ENCODE results near the gene DAP.

GRCh38 chr5:10671041-10672008 lies 89.7 kb downstream of the DAP start:
- no peak for TF ChIP-seq TAF1 (IDR thresholded peaks at IDR 0.05; ENCODE audit: borderline replicate concordance, insufficient read depth, low read length)
- no peak for TF ChIP-seq REST (IDR thresholded peaks at IDR 0.05; ENCODE audit: insufficient read depth in 1 of 2, low read depth in 2 of 2, low read length in 2 of 2)
- no peak for TF ChIP-seq POLR2AphosphoS5 (IDR thresholded peaks at IDR 0.05; ENCODE audit: low read depth, low read length)
- TF ChIP-seq SIN3A (IDR thresholded peaks at IDR 0.05; ENCODE audit: borderline replicate concordance, insufficient read depth, low read length): no peak
